ENCODE measurements around the gene CYP4F11. TPM values are rescaled to one million over a fixed set of nuclear protein-coding genes. Genes with fewer than 3 reads are reported as not detected.
"Not testable (repeated sequence)": the region's sequence is repeated elsewhere in the genome, so short reads cannot be mapped to it uniquely, and the experiment has no call there.

Gene CYP4F11
- total RNA-seq, 4 donors from 2014 or later: 0.56 to 39.5 (median 7.5) TPM

DNA sequence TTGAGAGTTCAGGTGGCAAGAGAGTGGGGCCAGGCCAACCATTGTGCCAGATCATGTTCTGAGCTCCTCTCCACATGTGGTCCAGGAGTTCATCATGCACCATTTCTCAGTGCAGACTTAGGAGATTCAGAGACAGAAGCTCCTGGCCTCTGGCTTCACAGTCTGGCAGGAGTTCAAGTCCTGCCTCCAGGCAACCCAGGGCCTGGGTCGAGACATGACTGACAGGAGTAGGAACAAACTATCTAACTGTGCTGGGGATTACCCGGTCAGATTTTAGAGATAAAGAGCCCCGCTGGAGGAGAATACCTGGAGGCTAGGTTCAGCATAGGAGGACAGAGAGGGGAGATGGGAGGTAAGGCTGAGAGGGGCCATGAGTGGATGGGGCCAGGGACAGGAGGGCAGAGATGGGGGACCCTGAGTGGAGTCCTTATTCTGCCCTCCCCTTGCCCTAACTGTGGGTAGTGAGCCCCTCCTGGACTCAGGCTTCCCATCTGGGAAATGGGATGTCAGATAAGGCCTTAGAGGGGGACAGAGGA is 906 bp upstream of the CYP4F11 start:
- Histone ChIP-seq H3K27ac (peak overlapping the region in 1 of 3 donors; percentile 34), H3K4me1 (peaks cover 0 to 15% of the 10 kb centered on the region in 2 donors), H3K27me3 (no peaks in the 10 kb centered on the region), H3K4me3 (replicated peaks in 1 of 3) (no peak overlapping the region), H3K9me3 (no peaks in the 10 kb centered on the region), H3K36me3 (no peaks in the 10 kb centered on the region)
- WGBS, 2 donors: 43 to 59% methylated on average over 3 of the region's 3 CpGs
- TF ChIP-seq POLR2A (IDR thresholded peaks at IDR 0.05): no peak
- peak; percentile 2 to 33 for DNase-seq
- intact Hi-C loops (cut with DNase I): no loop called here

DNA sequence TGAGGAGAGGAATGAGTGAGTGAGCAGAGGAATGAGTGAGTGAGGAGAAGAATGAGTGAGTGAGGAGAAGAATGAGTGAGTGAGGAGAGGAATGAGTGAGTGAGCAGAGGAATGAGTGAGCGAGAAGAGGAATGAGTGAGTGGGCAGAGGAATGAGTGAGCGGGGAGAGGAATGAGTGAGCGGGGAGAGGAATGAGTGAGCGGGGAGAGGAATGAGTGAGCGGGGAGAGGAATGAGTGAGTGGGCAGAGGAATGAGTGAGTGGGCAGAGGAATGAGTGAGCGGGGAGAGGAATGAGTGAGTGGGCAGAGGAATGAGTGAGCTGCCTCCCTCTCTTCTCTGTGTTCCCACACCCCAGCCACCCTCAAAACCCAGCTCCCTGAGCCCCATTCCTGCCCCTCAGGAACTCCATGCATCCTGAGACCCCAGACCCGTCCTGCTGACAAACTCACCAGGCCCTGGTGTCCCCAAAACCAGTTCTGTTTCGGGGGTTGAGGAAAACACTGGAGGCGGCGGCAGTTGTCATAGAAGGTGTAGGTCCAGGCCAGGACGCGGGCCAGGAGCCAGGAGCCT is 483 bp downstream of the CYP4F11 start:
- H3K36me3 ChIP-seq; H3K27me3 ChIP-seq; intact Hi-C loops (cut with DNase I); H3K9me3 ChIP-seq; H3K27ac ChIP-seq; DNase-seq: not testable (repeated sequence)
- peak overlapping the region in 1 of 3 donors; percentile 3 for H3K4me3 ChIP-seq (replicated peaks in 1 of 3)
- 42 to 87% methylated on average over 12 of the region's 12 CpGs for WGBS, 2 donors
- H3K4me1 ChIP-seq: peaks cover 0 to 15% of the 10 kb centered on the region in 2 donors

DNA sequence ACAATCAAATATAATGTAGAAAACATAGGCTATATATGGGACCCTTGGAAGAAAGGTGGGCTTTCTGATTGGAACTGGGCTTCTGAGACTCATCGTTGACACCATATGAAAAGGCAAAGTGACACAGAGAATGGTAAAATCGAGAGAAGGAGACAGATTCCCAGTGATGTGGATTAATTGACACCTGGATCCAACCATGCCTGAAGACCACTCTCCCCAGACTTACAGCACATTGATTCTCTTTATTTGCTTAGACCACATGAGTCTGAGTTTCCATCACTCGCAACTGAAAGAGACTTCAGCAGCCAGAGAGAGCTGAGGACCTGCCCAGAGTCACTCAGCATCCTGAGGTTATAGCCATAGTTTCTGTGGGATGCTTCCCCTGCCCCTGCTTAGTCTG is 6.0 kb downstream of the CYP4F11 start:
- intact Hi-C loops (cut with DNase I): no loop called here
- Histone ChIP-seq H3K9me3 (no peaks in the 10 kb centered on the region), H3K27ac (no peak overlapping the region), H3K4me3 (replicated peaks in 1 of 3) (no peak overlapping the region), H3K36me3 (no peaks in the 10 kb centered on the region), H3K4me1 (no peaks in the 10 kb centered on the region), H3K27me3 (no peaks in the 10 kb centered on the region)
- DNase-seq: no peak
- WGBS, 2 donors: 82 to 85% methylated on average over 3 of the region's 3 CpGs
- TF ChIP-seq, protein P1, sequence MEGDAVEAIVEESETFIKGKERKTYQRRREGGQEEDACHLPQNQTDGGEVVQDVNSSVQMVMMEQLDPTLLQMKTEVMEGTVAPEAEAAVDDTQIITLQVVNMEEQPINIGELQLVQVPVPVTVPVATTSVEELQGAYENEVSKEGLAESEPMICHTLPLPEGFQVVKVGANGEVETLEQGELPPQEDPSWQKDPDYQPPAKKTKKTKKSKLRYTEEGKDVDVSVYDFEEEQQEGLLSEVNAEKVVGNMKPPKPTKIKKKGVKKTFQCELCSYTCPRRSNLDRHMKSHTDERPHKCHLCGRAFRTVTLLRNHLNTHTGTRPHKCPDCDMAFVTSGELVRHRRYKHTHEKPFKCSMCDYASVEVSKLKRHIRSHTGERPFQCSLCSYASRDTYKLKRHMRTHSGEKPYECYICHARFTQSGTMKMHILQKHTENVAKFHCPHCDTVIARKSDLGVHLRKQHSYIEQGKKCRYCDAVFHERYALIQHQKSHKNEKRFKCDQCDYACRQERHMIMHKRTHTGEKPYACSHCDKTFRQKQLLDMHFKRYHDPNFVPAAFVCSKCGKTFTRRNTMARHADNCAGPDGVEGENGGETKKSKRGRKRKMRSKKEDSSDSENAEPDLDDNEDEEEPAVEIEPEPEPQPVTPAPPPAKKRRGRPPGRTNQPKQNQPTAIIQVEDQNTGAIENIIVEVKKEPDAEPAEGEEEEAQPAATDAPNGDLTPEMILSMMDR (IDR thresholded peaks at IDR 0.05): no peak
- TF ChIP-seq POLR2A (IDR thresholded peaks at IDR 0.05): no peak

DNA sequence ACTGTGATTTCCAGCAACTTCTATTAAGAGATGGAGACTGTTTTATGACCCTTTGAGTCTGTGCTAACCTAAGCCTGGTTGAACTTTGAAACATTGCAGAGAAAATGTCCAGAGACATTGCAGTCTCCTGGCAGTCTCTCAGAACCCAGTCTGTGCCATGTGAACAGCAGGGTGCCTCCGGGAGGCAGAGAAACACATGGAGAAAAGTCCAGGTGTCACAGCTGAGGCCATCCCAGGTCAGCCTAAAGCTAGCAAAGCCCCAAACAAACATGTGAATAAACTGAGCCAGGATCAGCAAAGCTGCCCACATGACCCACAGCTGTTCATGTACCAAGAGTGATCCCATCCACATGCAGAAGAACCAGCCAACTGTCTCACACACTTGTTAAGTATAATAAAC is 7.8 kb downstream of the CYP4F11 start:
- no peaks in the 10 kb centered on the region for H3K36me3 ChIP-seq
- WGBS, 2 donors: 78% methylated on average over 1 of the region's 1 CpG; no CpG with 5 or more reads in 1 of the 2 donors

DNA sequence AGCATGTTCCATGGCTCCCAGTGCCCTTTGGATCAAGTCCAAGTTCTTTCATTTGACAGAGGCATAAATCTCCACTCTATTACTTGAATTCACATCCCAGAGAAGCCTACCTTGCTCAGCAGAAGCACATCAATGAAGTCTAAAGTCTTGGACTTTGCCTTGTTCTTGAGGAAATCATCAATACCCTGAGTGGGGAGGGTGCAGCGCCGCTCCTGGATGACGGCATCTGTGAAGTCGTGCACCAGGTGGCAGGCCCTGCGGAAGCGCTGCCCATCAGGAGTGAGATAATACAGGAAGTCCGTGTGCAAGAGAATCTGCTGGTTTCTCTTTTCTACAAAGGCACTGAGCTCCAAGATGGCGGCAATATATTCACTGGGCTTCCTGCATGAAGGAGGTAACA is 10.6 kb downstream of the CYP4F11 start:
- no peaks in the 10 kb centered on the region for H3K36me3 ChIP-seq
- intact Hi-C loops (cut with DNase I): no loop called here
- no peak overlapping the region for H3K27ac ChIP-seq
- no peaks in the 10 kb centered on the region for H3K9me3 ChIP-seq
- H3K4me3 ChIP-seq (replicated peaks in 1 of 3): no peak overlapping the region
- no peaks in the 10 kb centered on the region for H3K4me1 ChIP-seq
- no peak for DNase-seq
- no peaks in the 10 kb centered on the region for H3K27me3 ChIP-seq
- 77 to 83% methylated on average over 8 of the region's 8 CpGs for whole genome bisulfite sequencing, 2 donors
- no peak for TF ChIP-seq POLR2A (IDR thresholded peaks at IDR 0.05)
- TF ChIP-seq, protein P1 (IDR thresholded peaks at IDR 0.05): no peak

More for the DNA sequence above, 7.8 kb downstream of the CYP4F11 start:
- no peaks in the 10 kb centered on the region for H3K9me3 ChIP-seq
- no peak for DNase-seq
- no peak overlapping the region for H3K27ac ChIP-seq
- H3K27me3 ChIP-seq: no peaks in the 10 kb centered on the region
- H3K4me1 ChIP-seq: no peaks in the 10 kb centered on the region
- intact Hi-C loops (cut with DNase I): no loop called here
- H3K4me3 ChIP-seq (replicated peaks in 1 of 3): no peak overlapping the region
- TF ChIP-seq, protein P1 (IDR thresholded peaks at IDR 0.05): no peak
- TF ChIP-seq POLR2A (IDR thresholded peaks at IDR 0.05): no peak

DNA sequence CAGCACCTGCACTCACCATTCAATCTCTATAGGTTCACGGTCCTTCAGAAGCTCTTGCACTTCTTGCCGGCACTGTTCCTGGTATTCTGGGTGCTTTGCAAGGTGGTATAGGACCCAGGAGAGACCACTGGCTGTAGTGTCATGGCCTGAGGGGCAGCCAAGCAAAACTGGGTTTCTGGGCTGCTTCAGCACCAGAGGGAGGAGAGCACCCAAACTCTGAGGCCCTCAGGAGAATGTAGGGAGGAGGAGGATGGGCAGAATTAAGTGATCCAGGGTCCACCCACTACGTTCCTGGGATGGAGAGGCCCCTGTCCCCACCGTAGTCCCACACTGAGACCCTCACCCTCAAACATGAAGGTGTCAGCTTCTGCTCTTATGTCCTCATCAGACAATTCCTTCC is 12.3 kb downstream of the CYP4F11 start:
- no peaks in the 10 kb centered on the region for H3K4me1 ChIP-seq
- no peaks in the 10 kb centered on the region for H3K27me3 ChIP-seq
- 44 to 72% methylated on average over 4 of the region's 4 CpGs for WGBS, 2 donors
- H3K4me3 ChIP-seq (replicated peaks in 1 of 3): no peak overlapping the region
- no peak for DNase-seq
- TF ChIP-seq POLR2A (IDR thresholded peaks at IDR 0.05): no peak
- TF ChIP-seq, protein P1 (IDR thresholded peaks at IDR 0.05): no peak
- H3K9me3 ChIP-seq: no peaks in the 10 kb centered on the region
- H3K27ac ChIP-seq: no peak overlapping the region
- intact Hi-C loops (cut with DNase I): no loop called here
- H3K36me3 ChIP-seq: no peaks in the 10 kb centered on the region
